Measurements from ENCODE around the gene RGS3.
"Not testable (repeated sequence)": the region's sequence is repeated elsewhere in the genome, so short reads cannot be mapped to it uniquely, and the experiment has no call there.

Gene RGS3

GRCh38 chr9:113467183-113467582 lies 3.7 kb downstream of the RGS3 start:
- DNase-seq, result no peak

DNA sequence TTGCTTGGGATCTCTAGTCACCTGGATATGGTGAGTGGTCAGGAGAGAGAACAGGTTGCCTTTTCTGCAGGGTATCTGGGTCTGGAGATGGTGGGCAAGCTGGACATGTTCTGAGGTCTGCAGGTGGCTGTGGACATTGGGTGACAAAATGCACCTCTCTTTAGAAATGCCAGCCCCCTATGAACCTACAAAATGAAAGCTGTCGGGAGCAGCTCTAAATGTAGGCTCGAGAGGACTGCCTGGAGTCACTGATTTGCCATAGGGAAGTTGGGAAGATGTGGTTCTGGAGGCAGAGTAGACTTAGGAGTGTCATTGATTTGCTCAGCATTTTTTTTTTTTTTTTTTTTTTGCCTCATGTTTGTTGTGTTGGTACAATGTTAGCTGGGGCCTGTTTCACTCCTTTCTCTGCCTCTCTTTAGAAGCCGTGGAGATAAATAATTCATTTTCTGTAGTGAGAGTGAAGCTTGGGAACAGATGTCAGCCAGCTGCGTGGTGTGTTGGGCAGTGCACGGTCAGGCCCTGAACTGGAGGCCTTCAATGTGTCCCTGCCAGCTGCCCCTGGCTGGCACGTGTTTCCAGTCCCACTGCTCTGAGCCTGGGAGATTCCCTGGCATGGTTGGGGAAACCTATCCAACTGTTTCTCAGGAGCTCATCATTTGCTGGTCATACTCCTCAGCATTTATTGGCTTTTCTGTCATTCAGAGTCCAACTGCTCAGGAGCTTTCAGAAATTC lies 5.4 kb downstream of the RGS3 start:
- no peak for DNase-seq

DNA sequence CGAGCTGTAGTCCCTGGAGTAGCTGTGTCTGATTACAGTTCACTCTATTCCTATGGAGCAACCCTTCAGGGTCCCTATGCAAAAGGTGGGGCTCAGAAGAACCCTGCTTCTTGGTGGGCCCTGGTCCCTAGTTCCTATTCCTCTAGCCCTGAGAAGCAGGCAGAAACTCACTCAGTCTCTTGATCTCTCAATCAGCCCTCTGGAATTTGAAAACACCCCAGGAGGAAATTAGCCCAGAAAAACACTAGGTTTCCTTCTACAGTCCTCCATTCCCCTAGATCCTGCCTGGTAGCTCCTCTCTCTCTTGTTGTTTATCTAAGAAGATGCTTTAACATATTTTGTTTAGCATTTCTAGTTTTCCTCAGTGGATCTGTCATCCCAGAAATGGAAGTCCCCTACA lies 7.6 kb downstream of the RGS3 start:
- DNase-seq, result no peak

DNA sequence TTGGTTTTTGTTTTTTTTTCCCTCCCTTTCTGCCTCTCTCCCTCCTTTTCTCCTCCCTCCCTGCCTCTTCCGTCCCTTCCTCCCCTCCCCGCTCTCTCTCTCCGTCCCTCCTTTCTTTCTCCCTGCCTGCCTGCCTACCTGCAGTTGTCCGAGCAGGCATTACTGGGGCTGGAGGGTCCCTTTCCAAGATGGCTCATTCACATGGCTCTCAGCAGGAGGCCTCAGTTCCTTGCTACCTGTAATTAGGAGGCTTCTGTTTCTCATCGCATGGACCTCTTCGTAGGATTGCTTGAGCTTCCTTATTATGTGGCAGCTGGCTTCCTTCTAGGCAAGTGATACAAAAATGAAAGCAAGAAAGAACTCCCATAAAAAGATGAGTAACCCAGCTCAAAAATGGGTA lies 8.0 kb downstream of the RGS3 start:
- DNase-seq, result no peak

DNA sequence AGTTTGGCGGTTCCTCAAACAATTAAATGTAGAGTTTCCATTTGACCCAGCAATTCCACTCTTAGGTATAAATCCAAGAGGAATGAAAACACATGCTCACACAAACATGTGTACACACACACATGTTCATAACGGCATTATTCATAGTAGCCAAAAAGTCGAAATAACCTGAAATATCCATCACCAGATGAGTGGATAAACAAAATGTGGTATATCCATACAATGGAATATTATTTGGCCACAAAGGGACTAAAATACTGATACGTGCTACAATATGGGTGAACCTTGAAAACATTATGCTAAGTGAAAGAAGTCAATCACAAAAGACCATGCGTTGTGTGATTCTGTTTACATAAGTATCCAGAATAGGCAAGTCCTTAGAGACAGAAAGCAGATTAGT lies 8.7 kb downstream of the RGS3 start:
- DNase-seq, result no peak

DNA sequence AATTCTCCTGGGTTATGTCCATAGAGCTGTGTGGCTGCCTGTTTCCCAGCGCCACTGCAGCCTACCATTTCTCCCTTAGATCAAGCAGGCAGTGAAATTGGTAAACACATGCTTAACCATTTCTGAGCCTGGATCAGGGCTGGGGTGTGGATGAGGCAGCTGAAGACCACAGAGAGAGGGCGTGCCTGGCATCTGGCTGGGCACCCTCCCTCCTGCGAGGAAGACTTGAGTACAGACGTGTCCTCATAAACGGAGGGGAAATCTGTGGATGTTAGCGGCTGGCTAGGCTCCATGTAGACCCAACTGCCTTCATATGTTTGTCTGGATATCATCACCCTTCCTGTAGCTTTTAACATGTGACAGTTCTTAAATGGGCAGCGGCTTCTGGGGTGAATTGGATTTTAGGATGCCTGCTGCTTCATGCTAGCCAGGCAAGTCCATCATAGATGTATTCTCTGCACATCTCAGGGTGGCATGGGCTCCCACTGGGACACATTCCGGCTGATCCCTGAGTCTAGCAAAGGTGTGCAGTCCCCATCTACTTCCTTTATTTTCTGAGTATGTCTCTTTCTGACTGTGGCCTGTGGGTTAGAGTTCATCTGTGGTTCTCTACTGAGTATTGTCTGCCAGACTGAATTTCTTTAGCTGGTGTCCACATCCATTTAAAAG lies 11.0 kb downstream of the RGS3 start:
- DNase-seq, result no peak

DNA sequence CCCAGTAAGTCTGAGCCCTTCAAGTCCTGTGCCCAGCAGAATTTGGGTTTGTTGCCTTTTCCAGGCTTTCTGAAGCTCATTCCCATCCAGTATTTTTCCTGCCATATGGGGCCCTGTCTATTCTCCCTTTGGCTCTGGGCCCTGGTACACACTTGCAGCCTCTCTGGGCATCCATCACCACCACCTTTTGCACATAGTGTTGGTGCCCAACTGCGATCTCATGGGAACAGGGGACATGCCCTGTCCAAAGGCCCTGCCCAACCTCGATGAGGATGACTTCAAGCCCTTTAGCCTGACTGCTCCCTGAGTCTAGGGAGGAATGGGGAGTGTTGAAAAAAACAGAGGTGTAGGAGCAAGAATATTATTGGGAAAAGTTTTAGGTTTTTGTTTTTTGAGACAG lies 11.5 kb downstream of the RGS3 start:
- DNase-seq, result no peak

- no peak for DNase-seq
Observed at GRCh38 chr9:113475992-113476391, 12.5 kb downstream of the RGS3 start.

DNA sequence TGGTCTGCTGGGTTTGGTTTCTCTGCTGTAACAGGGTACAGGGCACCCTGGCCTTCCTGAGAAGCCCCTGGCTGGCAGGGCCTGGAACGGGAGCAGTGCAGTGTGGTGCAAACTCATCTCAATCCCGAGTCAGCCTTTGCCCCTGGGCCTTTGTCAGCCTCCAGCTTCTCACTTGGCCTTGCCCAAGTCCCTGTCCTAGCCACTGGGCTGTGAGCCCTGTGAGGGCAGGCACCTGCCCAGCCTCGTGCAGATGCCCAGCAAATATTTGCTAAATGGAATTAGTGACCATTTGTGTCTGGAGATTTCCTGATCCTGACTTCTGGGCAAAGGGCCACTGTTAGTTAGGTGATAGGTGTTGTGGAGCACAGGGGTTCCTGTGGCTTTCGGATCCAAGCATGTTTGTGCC lies 13.0 kb downstream of the RGS3 start:
- no peak for DNase-seq

DNA sequence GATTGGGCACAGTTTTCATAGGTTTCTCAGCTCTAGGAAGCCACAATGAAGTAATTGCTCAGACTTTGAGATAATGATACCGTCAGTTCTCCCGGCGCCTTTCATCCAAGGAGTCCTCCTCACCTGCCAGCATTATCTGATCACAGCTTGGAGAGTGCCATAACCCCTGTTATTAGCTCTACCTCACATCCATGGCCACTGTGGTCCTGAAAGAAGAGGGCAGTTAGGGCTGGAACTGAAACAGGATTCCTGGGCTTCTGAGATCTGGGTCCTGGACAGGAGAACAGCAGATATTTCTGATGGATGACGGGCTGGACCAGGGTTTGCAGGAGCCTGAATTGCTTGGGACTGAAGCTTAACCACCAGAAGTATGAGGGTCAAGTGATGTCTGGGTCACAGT lies 13.5 kb downstream of the RGS3 start:
- DNase-seq, result no peak

GRCh38 chr9:113477661-113478060 lies 14.1 kb downstream of the RGS3 start:
- no peak for DNase-seq

- DNase-seq, result peak in 1 of 2 donors; percentile 29
Observed at GRCh38 chr9:113479174-113479621, 15.7 kb downstream of the RGS3 start.

- DNase-seq, result no peak
Observed at GRCh38 chr9:113480612-113481011, 17.1 kb downstream of the RGS3 start.

GRCh38 chr9:113481176-113481787 lies 17.8 kb downstream of the RGS3 start:
- no peak for DNase-seq

DNA sequence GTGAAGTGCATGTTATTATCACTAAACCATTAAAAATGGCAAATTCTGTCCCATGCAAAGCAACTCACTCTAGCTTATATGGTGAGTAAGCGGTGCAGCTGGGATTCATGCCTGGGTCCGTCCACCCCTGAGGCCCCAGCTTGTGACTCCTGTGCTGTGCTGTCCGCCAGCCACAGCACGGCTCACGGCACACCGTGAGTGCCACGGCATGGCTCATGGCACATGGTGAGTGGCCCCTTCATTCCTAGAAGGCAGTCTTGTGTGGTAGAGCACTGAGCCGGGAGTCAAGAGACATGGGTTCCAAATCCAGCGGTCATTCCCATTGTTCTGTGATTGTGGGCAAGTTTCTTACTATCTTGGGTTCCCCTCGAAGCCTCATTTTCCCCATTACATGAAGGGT lies 18.8 kb downstream of the RGS3 start:
- DNase-seq, result no peak

- no peak for DNase-seq
Observed at GRCh38 chr9:113482991-113483675, 19.6 kb downstream of the RGS3 start.

DNA sequence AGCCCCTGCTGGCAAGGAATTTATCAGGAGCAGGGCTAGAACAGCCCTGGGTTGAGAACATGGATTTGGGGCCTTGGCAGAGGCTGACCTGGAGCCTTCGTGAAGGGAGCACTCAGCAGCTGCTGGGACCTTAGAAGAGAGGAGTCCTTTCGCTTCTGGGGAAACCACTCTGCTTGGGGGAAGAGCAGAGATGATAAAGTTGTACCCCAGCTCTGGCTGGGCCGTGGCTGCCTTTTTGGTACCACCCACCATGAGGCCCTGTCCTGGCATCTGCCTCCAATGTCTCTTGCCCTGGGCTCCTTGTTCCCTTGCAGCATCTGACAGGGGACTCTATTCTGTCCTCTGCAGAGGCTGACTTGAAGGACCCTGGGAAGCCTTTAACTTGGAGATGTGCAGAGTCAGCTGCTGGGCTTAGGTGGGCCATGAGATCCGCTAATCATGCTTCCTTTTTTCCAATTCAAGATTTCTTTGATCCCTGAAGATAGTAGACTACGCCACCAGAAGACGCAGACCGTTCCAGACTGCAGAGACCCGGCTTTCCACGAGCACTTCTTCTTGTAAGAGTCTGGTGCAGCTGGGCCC lies 20.2 kb downstream of the RGS3 start:
- DNase-seq, result no peak

- no peak for DNase-seq
Observed at GRCh38 chr9:113484258-113484730, 20.8 kb downstream of the RGS3 start.

- DNase-seq, result no peak
Observed at GRCh38 chr9:113485761-113486115, 22.2 kb downstream of the RGS3 start.

GRCh38 chr9:113486327-113486726 lies 22.8 kb downstream of the RGS3 start:
- DNase-seq, result no peak

- DNase-seq, result no peak
Observed at GRCh38 chr9:113488071-113488470, 24.5 kb downstream of the RGS3 start.

DNA sequence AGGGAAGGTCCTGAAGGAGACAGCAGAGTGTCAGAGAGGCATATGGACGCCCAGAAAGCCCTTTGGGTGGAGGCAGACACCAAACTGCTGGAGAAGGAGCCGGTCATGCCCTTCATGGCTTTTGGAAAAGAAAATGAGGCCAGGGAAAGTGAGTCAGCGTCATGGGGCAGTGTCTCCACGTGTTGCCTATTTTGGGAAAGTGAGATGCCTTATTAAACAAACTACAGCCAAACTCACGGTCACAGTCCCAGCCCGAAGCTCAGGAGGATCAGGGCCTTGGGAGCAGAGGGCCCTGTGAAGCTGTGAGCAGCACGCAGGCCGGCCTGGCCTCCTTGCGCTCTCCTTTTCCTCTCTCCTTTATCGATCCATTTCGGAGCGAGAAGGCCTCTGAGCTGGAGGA lies 25.0 kb downstream of the RGS3 start:
- no peak for DNase-seq

GRCh38 chr9:113491147-113491546 lies 27.6 kb downstream of the RGS3 start:
- not testable (repeated sequence) for DNase-seq

All from stimulated activated CD4-positive, alpha-beta T cell treated with anti-CD3 and anti-CD28 coated beads, Interleukin-2, amount 100 ng/mL, for 24 hours (primary cell).